ENCODE data around the gene PHF1. TPM values are rescaled to one million over a fixed set of nuclear protein-coding genes. Genes with fewer than 3 reads are reported as not detected.

The PHF1 gene
- polyA plus RNA-seq, 1 donor (not counting 4 experiments of a cell fraction or from before 2014, with no cell fraction given): 15.8 TPM

GRCh38 chr6:33426590-33427511 lies 16.0 kb downstream of the PHF1 start:
- TF ChIP-seq EZH2 (IDR thresholded peaks at IDR 0.05; ENCODE audit: low read length) (no peak), CTCF (optimal IDR thresholded peaks at IDR 0.05 in 1 of 3, IDR thresholded peaks at IDR 0.05 in 1 of 3, conservative IDR thresholded peaks at IDR 0.05 in 1 of 3; ENCODE audit: extremely low read depth in 1 of 3, insufficient read depth in 2 of 3, low read length in 3 of 3) (no peak)
- Histone ChIP-seq H3K79me2 (ENCODE audit: control insufficient read depth, insufficient read depth, low read length) (peaks cover 6% of the 10 kb centered on the region), H3K27me3 (ENCODE audit: control insufficient read depth, extremely low read depth, insufficient read depth, low read length) (no peaks in the 10 kb centered on the region), H3K9ac (ENCODE audit: control insufficient read depth, extremely low read depth, insufficient read depth, low read length) (peak overlapping the region; percentile 54), H3K9me3 (ENCODE audit: control insufficient read depth, low read depth, low read length) (no peaks in the 10 kb centered on the region), H3K4me2 (ENCODE audit: control insufficient read depth, extremely low read depth, insufficient read depth, low read depth, low read length) (peak overlapping the region; percentile 89), H3K4me1 (ENCODE audit: control insufficient read depth, extremely low read depth, insufficient read depth, low read length) (peaks cover 47% of the 10 kb centered on the region), H3K9me1 (ENCODE audit: control insufficient read depth, extremely low read depth, insufficient read depth, low read length) (no peaks in the 10 kb centered on the region), H3K27ac (ENCODE audit: control insufficient read depth, insufficient read depth, low read length) (no peak overlapping the region), H3K36me3 (ENCODE audit: control insufficient read depth in 2 of 2, extremely low read depth in 1 of 2, insufficient read depth in 2 of 2, low read length in 2 of 2) (no peaks in the 10 kb centered on the region), H2AFZ (ENCODE audit: control insufficient read depth, low read length) (peak overlapping the region; percentile 47), H3K4me3 (ENCODE audit: control insufficient read depth in 2 of 3, extremely low read depth in 1 of 3, insufficient read depth in 2 of 3, low read depth in 1 of 3, low read length in 3 of 3) (peak overlapping the region; percentile 54 to 84 (median 67)), H4K20me1 (ENCODE audit: control insufficient read depth, extremely low read depth, insufficient read depth, low read length) (no peaks in the 10 kb centered on the region)
- dilution Hi-C loops (cut with MboI; ENCODE audit: extremely low pct_ligation_motif_present, low sequenced_read_pairs): no loop called here
- DNase-seq (ENCODE audit: low read depth, low spot score) (no peak), FAIRE-seq (no peak)

GRCh38 chr6:33427585-33428223 lies 16.9 kb downstream of the PHF1 start:
- H3K4me1 ChIP-seq (ENCODE audit: control insufficient read depth, extremely low read depth, insufficient read depth, low read length): peaks cover 47% of the 10 kb centered on the region
- H3K36me3 ChIP-seq (ENCODE audit: control insufficient read depth in 2 of 2, extremely low read depth in 1 of 2, insufficient read depth in 2 of 2, low read length in 2 of 2): no peaks in the 10 kb centered on the region
- H3K9me3 ChIP-seq (ENCODE audit: control insufficient read depth, low read depth, low read length): no peaks in the 10 kb centered on the region
- H2AFZ ChIP-seq (ENCODE audit: control insufficient read depth, low read length): peak overlapping the region; percentile 47
- no peaks in the 10 kb centered on the region for H4K20me1 ChIP-seq (ENCODE audit: control insufficient read depth, extremely low read depth, insufficient read depth, low read length)
- H3K9ac ChIP-seq (ENCODE audit: control insufficient read depth, extremely low read depth, insufficient read depth, low read length): peak overlapping the region; percentile 54
- H3K27ac ChIP-seq (ENCODE audit: control insufficient read depth, insufficient read depth, low read length): no peak overlapping the region
- H3K9me1 ChIP-seq (ENCODE audit: control insufficient read depth, extremely low read depth, insufficient read depth, low read length): no peaks in the 10 kb centered on the region
- H3K79me2 ChIP-seq (ENCODE audit: control insufficient read depth, insufficient read depth, low read length): peaks cover 6% of the 10 kb centered on the region
- peak overlapping the region; percentile 89 for H3K4me2 ChIP-seq (ENCODE audit: control insufficient read depth, extremely low read depth, insufficient read depth, low read depth, low read length)
- TF ChIP-seq EZH2 (IDR thresholded peaks at IDR 0.05; ENCODE audit: low read length) (no peak), CTCF (optimal IDR thresholded peaks at IDR 0.05 in 1 of 3, IDR thresholded peaks at IDR 0.05 in 1 of 3, conservative IDR thresholded peaks at IDR 0.05 in 1 of 3; ENCODE audit: extremely low read depth in 1 of 3, insufficient read depth in 2 of 3, low read length in 3 of 3) (peak in 1 of 3 experiments; percentile 10)
- FAIRE-seq (no peak), DNase-seq (ENCODE audit: low read depth, low spot score) (no peak)
- dilution Hi-C loops (cut with MboI; ENCODE audit: extremely low pct_ligation_motif_present, low sequenced_read_pairs): no loop called here
- peak overlapping the region; percentile 46 to 66 (median 59) for H3K4me3 ChIP-seq (ENCODE audit: control insufficient read depth in 2 of 3, extremely low read depth in 1 of 3, insufficient read depth in 2 of 3, low read depth in 1 of 3, low read length in 3 of 3)
- no peaks in the 10 kb centered on the region for H3K27me3 ChIP-seq (ENCODE audit: control insufficient read depth, extremely low read depth, insufficient read depth, low read length)

Data from keratinocyte (primary cell).